Heart left ventricle (tissue), 16 donors: Measurements from ENCODE around the gene PPME1. TPM values are rescaled to one million over a fixed set of nuclear protein-coding genes. Genes with fewer than 3 reads are reported as not detected.

Source experiments
- ATAC-seq, 4 donors: fragments of 200-7000 bp; cut with Tn5 transposase; one replicate each; pipeline ENCODE4 v1.9.1; 2020 to 2022; ENCODE audit warnings: moderate library complexity in 4 of 4, mild to moderate bottlenecking in 3 of 4, moderate number of reproducible peaks in 1 of 4
- DNase-seq, 5 donors: peaks; one replicate each; pipeline ENCODE4 v3.0.0-alpha.2; 2020
- H3K27ac ChIP-seq, 12 donors: fragments of 200-600 bp; sonication (generic) in 4 of 12; one replicate each; pipeline versions ENCODE4 v1.5.0 to v1.8.0; 2016 to 2022; ENCODE audit warnings: mild to moderate bottlenecking in 2 of 12
- H3K27me3 ChIP-seq, 9 donors: fragments of 200-600 bp; sonication (generic) in 2 of 9; one replicate each; pipeline versions ENCODE4 v1.5.1 to v1.8.0; 2016 to 2022; ENCODE audit warnings: mild to moderate bottlenecking in 3 of 9
- H3K36me3 ChIP-seq, 9 donors: fragments of 200-600 bp; sonication (generic) in 2 of 9; one replicate each; pipeline versions ENCODE4 v1.5.0 to v1.8.0; 2018 to 2022; ENCODE audit warnings: mild to moderate bottlenecking in 2 of 9
- H3K4me1 ChIP-seq, 12 donors: fragments of 200-600 bp; sonication (generic) in 4 of 12; one replicate each; pipeline versions ENCODE4 v1.5.0 to v1.8.0; 2016 to 2022; ENCODE audit warnings: mild to moderate bottlenecking in 3 of 12
- H3K4me3 ChIP-seq, 12 donors: fragments of 200-600 bp; sonication (generic) in 4 of 12; one replicate each; pipeline versions ENCODE4 v1.5.0 to v1.8.0; 2017 to 2022; ENCODE audit warnings: mild to moderate bottlenecking in 9 of 12, moderate library complexity in 4 of 12
- H3K9me3 ChIP-seq, 12 donors: fragments of 200-600 bp; sonication (generic) in 4 of 12; one replicate each; pipeline versions ENCODE4 v1.5.0 to v1.8.0; 2016 to 2022; ENCODE audit warnings: mild to moderate bottlenecking in 1 of 12
- CTCF ChIP-seq, 12 donors: fragments of 200-600 bp; sonication (generic) in 4 of 12; IDR thresholded peaks; one replicate each; pipeline versions ENCODE4 v1.5.0 to v1.8.0; 2018 to 2022; ENCODE audit warnings: antibody characterized with exemption in 12 of 12, mild to moderate bottlenecking in 5 of 12
- POLR2A ChIP-seq, 2 donors: fragments of 450-650 bp; IDR thresholded peaks; one replicate each; pipeline ENCODE4 v1.6.1; 2017; ENCODE audit warnings: antibody characterized with exemption in 2 of 2, mild to moderate bottlenecking in 2 of 2, moderate library complexity in 2 of 2
- WGBS, 4 donors: extraction: QIAGEN DNeasy Blood & Tissue Kit in 2 of 4; methylation state at CpG; one replicate each; pipeline versions ENCODE4 v1.1.5 to v1.1.7; 2013 to 2018; 5-methylcytosine and 5-hydroxymethylcytosine counted together
- intact Hi-C, 10 donors: fragments of 100-400 bp; cut with DNase I; formaldehyde crosslinking; loops; one replicate each; pipeline versions ENCODE4 v1.11.1 to v1.14.2; 2022
- polyA plus RNA-seq, 2 donors: library from polyadenylated mRNA; stranded (reverse); fragments of 200-250 nt; gene quantifications; one replicate each; pipeline ENCODE4 v1.2.3, GENCODE V29; 2013
- total RNA-seq, 9 donors: library from RNA; depleted of rRNA in 2 of 9; stranded (reverse); fragments of >200 nt in 2 of 9; fragmentation: NEBNext Ultra II Directional in 3 of 9; extraction: Animal tissue kit (Norgen Biotek cat#: 25700) in 3 of 9; gene quantifications; one replicate each; pipeline versions ENCODE4 v1.1.0 to v1.2.4, GENCODE V29; 2016 to 2023
- donor health status: ischemic (EF 13 %, LVEDD 7.1; RV severe dilation, severe dysfunction).
- donor health status: healthy with polysubstance abuse.
- donor health status: DM: no; HTN: yes; CAD: no.
- donor health status: DM: no; HTN: no; CAD: no.
- donor health status: ischemic (EF 25% LVEDD 6.9; RV normal size, moderate dysfunction).
- donor health status: ischemic (EF 25% LVEDD 5.7; RV mildly dilated, moderate dysfunction).
- donor health status: healthy.
- donor health status: DM: yes; HTN: yes; CAD: no.
- donor health status: ischemic (EF 35%, LVEDD 5.7; RV mildly dilated, moderate dysfunction).
- donor health status: nonischemic (EF 11% LVEDD 7.7; RV severe dilation, severe dysfunction).
- donor health status: DM: yes; HTN: yes; CAD: no.
- donor health status: PGD.
- donor health status: ischemic (EF 29% LVEDD 5.4; RV normal size, mild dysfunction).
- donor health status: nonischemic (EF 23%, LVEDD 6.1; RV moderate dilation, normal function).

The PPME1 gene
- total and polyA plus RNA-seq, 11 donors, result 21.3 to 40.5 (median 28.5) TPM

GRCh38 chr11:74267014-74267413, 95.9 kb downstream of the PPME1 start:
- ATAC-seq (no peak), DNase-seq (no peak)
- 88 to 92% (median 90%) methylated on average over 6 of the region's 6 CpGs for WGBS, 4 donors
- Histone ChIP-seq H3K4me3 (no peak overlapping the region), H3K27me3 (peaks cover 0 to 3% (median 0%) of the 10 kb centered on the region in 9 donors), H3K9me3 (no peaks in the 10 kb centered on the region), H3K4me1 (no peaks in the 10 kb centered on the region), H3K27ac (no peak overlapping the region), H3K36me3 (no peaks in the 10 kb centered on the region)
- TF ChIP-seq POLR2A (IDR thresholded peaks at IDR 0.05) (no peak), CTCF (IDR thresholded peaks at IDR 0.05) (no peak)
- intact Hi-C loops, result no loop called here

GRCh38 chr11:74268456-74268855, 97.4 kb downstream of the PPME1 start:
- intact Hi-C loops, result no loop called here
- TF ChIP-seq POLR2A (IDR thresholded peaks at IDR 0.05) (no peak), CTCF (IDR thresholded peaks at IDR 0.05) (no peak)
- Histone ChIP-seq H3K27ac (no peak overlapping the region), H3K36me3 (no peaks in the 10 kb centered on the region), H3K9me3 (no peaks in the 10 kb centered on the region), H3K4me1 (no peaks in the 10 kb centered on the region), H3K4me3 (no peak overlapping the region), H3K27me3 (peaks cover 0 to 3% (median 0%) of the 10 kb centered on the region in 9 donors)
- DNase-seq (no peak), ATAC-seq (no peak)
- 80 to 87% (median 85%) methylated on average over 4 of the region's 4 CpGs for WGBS, 4 donors

GRCh38 chr11:74269161-74269811, 98.2 kb downstream of the PPME1 start:
- Histone ChIP-seq H3K4me1 (no peaks in the 10 kb centered on the region), H3K4me3 (no peak overlapping the region), H3K27ac (no peak overlapping the region), H3K27me3 (peaks cover 0 to 3% (median 0%) of the 10 kb centered on the region in 9 donors), H3K9me3 (no peaks in the 10 kb centered on the region), H3K36me3 (no peaks in the 10 kb centered on the region)
- WGBS, 4 donors, result 73 to 76% (median 73%) methylated on average over 11 of the region's 11 CpGs
- DNase-seq, result no peak
- peak in 1 of 4 donors; percentile 39 for ATAC-seq
- intact Hi-C loops, result no loop called here
- TF ChIP-seq POLR2A (IDR thresholded peaks at IDR 0.05) (no peak), CTCF (IDR thresholded peaks at IDR 0.05) (no peak)

GRCh38 chr11:74272276-74272675, 101.2 kb downstream of the PPME1 start:
- 63 to 92% (median 79%) methylated on average over 4 of the region's 4 CpGs for WGBS, 4 donors
- no peak overlapping the region for H3K27ac ChIP-seq
- intact Hi-C loops, result no loop called here
- no peaks in the 10 kb centered on the region for H3K9me3 ChIP-seq
- no peak for ATAC-seq
- H3K36me3 ChIP-seq, result no peaks in the 10 kb centered on the region
- no peak for DNase-seq
- H3K4me3 ChIP-seq, result no peak overlapping the region
- peaks cover 0 to 3% (median 0%) of the 10 kb centered on the region in 9 donors for H3K27me3 ChIP-seq
- no peak for TF ChIP-seq POLR2A (IDR thresholded peaks at IDR 0.05)
- no peak for TF ChIP-seq CTCF (IDR thresholded peaks at IDR 0.05)
- H3K4me1 ChIP-seq, result no peaks in the 10 kb centered on the region
